GM18499 (cell line): ENCODE results near the gene FDX2.
A peak's percentile ranks its signal among the peaks of the same experiment; 100 is the strongest.

Experiments
- ATAC-seq: cut with Tn5 transposase; IDR thresholded peaks from one replicate; pipeline ENCODE4 v1.9.1; 2021; ENCODE audit warnings: moderate number of reproducible peaks; ENCODE audit not compliant: insufficient read depth, unreplicated experiment

Gene FDX2

GRCh38 chr19:10333758-10334587 lies 18.2 kb upstream of the FDX2 start:
- ATAC-seq: no peak

GRCh38 chr19:10332965-10333757 lies 17.3 kb upstream of the FDX2 start, which contains the start of gene RAVER1:
RAVER1 (minus strand) TSS chr19:10333529; CDS start chr19:10333507, 22 bp downstream.
- peak; percentile 64 for ATAC-seq

GRCh38 chr19:10332158-10332964 lies 16.5 kb upstream of the FDX2 start:
- no peak for ATAC-seq

GRCh38 chr19:10329555-10329954 lies 13.7 kb upstream of the FDX2 start:
- ATAC-seq: no peak

GRCh38 chr19:10328558-10329429 lies 13.0 kb upstream of the FDX2 start:
- no peak for ATAC-seq

- no peak for ATAC-seq
Measured at GRCh38 chr19:10327793-10328192, 12.0 kb upstream of the FDX2 start.

GRCh38 chr19:10325732-10326131 lies 9.9 kb upstream of the FDX2 start:
- ATAC-seq: no peak

GRCh38 chr19:10321874-10322835 lies 6.3 kb upstream of the FDX2 start:
- ATAC-seq: no peak

- ATAC-seq: no peak
Measured at GRCh38 chr19:10321417-10321797, 5.6 kb upstream of the FDX2 start.

GRCh38 chr19:10320602-10321416 lies 5.0 kb upstream of the FDX2 start:
- no peak for ATAC-seq

GRCh38 chr19:10318807-10319682 lies 3.2 kb upstream of the FDX2 start:
- no peak for ATAC-seq

- no peak for ATAC-seq
Measured at GRCh38 chr19:10317857-10318462, 2.1 kb upstream of the FDX2 start.

- ATAC-seq: no peak
Measured at GRCh38 chr19:10317045-10317856, 1.4 kb upstream of the FDX2 start.

GRCh38 chr19:10316229-10317044 lies 622 bp upstream of the FDX2 start:
- ATAC-seq: no peak

GRCh38 chr19:10309423-10309822 lies 6.4 kb downstream of the FDX2 start, which contains the start of gene ZGLP1:
ZGLP1 (minus strand) TSS chr19:10309815.
- ATAC-seq: no peak
